Hematopoietic multipotent progenitor cell (in vitro differentiated cells): ENCODE data around the gene ZNF629. TPM values are rescaled to one million over a fixed set of nuclear protein-coding genes. Genes with fewer than 3 reads are reported as not detected.
A peak's percentile ranks its signal among the peaks of the same experiment; 100 is the strongest.

ENCODE experiments used
- DNase-seq, 3 donors: peaks; one replicate each; pipeline ENCODE4 v3.0.0-alpha.2; 2011 to 2015; ENCODE audit warnings: low read depth in 2 of 3, low spot score in 2 of 3
- total RNA-seq: library from RNA; depleted of rRNA; stranded (reverse); fragments of >200 nt; gene quantifications from one replicate; pipeline ENCODE4 v1.2.3, GENCODE V29; 2012

Gene ZNF629
- total RNA-seq, 1 donor = 18.0 TPM

DNA sequence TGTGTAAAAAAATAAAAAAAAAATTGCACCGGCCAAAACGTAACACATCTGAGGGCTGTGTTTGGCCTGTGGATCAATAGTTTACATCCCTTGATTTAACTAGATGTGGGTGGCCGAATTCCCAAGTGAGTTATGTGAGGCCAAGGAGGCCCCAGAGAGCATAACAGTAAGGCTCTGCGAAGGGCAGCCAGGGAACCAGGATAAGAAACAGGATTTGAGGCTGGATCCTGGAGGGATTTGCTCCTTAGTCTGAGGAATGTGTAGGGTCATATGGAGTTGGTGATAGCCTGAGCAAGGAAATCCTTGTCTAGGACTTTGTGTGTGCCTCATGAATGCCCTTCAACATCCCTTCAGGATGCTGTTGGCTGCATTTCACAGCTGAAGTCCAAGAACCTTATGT, 36.8 kb downstream of the ZNF629 start:
- DNase-seq = no peak

DNA sequence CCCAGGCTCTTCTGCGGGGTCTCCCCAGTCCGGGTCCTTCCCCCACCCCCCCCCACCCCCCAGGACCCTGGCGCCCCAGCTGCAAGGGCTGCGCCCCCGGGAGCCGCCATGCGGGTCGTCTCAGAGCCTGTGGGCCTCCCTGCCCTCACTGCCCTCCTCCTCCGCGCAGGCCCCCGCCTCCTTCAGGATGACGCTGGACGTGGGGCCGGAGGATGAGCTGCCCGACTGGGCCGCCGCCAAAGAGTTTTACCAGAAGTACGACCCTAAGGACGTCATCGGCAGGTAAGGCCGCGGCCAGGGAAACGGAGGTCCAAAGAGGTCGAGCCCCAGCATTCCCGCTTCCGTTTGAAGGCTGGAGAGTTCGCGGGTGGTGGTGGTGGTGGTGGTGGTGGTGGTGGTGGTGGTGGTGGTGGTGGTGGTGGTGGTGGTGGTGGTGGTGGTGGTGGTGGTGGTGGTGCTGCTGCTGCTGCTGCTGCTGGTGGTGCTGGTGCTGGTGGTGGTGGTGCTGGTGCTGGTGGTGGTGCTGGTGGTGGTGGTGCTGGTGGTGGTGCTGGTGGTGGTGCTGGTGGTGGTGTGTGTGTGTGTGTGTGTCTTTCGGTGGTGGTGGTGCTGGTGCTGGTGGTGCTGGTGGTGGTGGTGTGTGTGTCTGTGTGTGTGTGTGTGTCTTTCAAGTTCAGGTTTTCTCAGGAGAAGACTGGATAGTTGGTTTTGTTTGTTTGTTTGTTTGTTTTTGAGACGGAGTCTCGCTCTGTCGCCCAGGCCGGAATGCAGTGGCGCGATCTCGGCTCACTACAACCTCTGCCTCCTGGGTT, 38.2 kb downstream of the ZNF629 start:
- DNase-seq = peak in 1 of 3 donors; percentile 10

DNA sequence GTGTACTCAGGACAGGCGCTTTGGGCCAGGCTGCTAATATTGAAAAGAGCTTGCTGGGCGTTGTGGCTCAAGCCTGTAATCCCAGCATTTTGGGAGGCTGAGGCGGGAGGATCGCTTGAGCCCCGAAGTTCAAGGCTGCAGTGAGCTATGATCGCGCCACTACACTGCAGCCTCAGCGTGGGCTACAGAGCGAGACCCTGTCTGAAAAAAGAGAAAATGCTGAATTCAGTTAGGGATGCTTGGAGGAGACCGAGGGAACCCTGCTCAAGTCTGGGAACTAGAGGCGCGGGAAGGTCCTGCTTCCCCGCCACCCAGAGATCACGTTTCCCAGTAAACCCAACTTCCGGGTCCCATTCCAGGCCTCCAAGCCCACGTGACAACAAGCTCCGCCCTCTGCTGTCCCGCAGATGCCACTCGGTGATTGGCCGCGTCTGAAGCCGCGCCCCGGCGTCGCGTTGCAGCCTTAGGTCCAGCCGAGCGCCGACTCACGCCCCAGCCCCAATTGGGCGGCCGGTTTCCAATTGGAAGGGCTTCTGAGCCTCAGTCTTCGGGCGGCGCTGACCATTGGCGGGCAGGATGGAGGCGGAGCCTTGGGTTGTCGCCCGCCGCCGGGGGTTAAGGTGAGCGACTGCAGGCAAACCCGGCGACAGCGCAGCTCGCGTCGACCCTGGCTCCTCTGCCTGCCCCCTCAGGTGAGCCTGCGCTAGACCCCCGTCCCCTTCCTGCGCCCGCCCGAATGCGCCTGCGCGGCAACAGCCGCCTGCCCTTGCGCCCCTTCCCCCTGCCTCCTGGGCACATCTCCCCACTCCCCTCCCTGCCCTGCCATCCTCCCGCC, 39.0 kb downstream of the ZNF629 start, which contains the start of gene PHKG2:
Gene PHKG2 (plus strand): TSS at position 627 of the 835 bp plus-strand sequence. CDS start 396 bp downstream, outside the sequence.
- peak; percentile 86 to 99 (median 99) for DNase-seq

DNA sequence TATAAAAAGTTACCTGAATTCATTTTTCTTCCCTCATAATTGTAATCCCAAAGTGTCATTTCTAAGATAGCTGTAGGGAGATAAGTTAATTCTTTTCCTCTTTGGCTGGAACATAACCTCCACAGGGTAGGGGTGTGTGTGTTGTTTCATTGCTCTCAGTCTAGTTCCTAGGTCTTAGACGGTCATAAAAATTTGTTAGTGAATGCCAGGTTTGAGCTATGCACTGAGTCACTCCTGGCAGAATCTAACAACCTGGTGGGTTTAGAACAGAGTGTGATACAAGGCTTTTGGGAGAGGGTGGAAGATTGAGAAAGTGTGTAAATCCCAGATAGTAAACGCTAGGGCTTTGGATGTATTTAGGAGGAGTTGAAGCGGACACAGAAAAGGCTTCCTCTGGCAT, 39.7 kb downstream of the ZNF629 start:
- DNase-seq = no peak

DNA sequence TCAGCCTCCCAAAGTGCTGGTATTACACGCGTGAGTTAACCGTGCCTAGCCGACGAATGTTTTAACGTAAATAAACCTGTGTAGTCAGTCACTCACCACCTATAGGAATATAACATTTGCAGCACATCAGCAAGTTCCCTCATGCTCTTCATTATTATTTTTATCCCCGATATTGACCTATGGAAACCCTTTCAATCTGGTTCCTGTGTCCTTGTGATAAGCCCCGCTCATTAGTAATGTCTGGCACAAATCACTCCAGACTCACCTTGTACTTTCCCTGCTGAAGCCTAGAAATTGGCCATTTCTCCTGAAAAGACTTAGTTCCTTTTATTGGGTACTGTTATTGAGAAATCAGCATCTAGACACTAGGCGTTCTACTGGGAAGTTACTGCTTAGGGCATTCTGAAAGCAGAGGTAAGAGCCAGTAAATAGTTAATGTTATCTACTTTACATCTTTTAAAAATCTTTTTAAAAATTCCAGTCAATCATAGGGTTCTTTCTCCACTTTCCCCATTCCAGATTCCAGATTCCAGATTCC, 40.3 kb downstream of the ZNF629 start:
- DNase-seq = no peak

DNA sequence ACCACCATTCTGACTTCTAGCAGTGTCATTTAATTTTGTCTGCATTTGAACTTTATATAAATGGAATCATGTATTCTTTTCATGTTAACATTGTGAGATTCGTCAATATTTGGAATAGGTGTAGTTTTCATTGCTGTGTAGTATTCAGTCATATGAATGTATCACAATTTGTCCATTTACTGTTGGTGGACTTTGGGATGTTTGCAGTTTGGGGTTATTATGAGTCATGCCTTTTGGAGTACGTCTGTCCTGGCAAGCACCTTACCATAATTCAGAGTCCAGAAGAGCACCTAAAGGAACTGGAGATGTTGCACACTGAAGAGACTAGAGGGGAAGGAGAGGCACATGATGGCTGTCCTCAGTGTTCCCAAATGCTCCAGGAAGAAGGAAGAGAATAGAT, 41.9 kb downstream of the ZNF629 start:
- no peak for DNase-seq

DNA sequence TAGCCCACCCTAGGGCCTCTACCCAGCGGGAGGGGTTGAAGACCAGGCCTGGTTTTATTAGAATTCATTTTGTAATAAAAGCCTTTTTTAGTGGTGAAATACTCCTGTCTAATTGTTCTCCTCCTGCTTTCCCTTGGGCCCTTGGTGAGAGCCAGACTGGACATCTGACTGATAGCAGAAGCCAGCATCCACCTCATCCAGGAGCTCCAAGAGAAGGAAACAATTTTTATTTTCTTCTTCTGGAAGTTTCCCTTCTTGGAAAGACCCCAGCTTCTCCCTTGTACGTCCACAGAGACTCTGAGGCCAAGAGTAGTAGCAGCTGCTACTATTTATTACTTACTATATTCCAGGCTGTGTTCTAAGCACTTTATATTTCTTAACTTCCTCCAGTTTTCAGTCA, 42.8 kb downstream of the ZNF629 start:
- DNase-seq = no peak

DNA sequence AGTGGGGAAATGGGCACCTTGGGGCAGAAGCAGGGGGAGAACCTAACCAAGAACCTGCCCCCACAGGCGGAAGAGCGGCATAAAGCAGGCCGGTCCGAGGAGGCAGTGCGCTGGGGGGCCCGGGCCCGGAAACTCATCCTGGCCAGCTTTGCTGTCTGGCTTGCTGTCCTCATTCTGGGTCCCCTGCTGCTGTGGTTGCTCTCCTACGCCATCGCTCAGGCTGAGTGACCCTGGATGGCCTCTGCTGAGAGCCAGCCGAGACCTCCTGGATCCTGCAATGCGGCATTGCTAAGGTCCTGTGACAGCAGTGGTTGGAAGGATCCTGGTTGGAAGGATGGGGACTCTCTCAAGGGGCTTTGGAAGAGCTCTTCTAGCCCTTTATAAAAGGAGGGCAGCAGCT, 43.3 kb downstream of the ZNF629 start:
- DNase-seq = no peak

DNA sequence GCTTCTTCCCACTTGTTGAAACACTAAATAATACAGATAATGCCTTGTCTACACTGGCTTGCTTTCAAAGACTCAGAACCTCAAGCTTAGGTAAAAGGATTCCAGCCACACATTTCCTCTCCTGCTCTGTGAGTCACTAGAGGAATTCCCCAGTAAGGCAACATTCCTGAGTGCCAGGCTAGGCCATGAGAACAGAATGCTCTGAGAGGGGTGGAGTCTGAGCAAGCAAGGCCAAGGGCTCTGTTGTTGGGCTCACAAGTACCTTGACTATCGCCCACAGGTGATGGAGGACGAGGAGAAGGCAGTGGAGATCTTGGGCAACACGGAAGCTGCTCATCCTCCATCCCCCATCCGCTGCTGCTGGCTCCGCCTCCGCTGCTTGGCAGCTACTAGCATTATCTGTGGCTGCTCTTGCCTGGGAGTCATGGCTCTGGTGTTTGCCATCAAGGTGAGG, 45.5 kb downstream of the ZNF629 start:
- no peak for DNase-seq

DNA sequence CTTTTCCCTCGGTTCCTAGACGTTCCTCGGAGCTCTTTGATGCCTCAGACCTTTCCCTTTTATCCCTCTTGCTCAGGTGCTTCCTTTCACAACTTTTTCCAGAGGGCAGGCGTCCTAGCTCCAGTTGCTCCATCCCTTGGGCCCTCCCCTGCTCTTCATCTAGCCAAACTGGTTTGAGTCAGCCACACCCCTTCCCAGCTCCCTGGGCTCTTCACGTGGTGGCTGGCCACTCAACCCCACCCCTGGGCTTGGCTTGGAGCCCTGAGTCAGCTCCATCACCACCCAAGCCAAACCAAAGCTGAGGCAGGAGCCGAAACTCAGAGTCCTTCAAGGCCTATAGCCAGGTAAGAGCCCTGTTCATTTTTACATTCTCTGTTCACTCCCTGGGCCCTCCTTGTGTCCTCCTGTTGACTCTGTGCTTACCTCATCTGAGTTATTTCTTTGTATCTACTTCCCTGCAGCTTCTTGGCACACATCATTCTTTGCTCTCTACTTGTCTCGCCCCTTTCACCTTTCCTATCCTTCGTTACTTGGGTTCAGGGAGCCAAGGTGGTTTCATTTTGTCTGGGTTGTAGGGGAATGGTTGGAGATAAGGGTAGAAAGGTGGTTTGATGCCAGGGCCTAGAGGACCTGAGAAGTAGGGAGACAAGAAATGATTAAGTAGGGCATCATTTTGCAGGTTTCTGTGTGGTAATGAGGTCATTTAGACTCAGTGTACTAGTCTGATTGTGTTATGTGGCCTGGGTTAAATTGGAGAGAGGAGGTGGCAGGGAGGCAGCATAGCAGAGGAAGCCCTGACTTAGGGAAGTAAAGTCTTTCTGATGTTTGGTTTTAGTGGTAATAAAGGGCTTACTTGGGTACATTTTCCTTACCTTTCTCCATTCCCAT, 46.4 kb downstream of the ZNF629 start:
- DNase-seq = no peak

DNA sequence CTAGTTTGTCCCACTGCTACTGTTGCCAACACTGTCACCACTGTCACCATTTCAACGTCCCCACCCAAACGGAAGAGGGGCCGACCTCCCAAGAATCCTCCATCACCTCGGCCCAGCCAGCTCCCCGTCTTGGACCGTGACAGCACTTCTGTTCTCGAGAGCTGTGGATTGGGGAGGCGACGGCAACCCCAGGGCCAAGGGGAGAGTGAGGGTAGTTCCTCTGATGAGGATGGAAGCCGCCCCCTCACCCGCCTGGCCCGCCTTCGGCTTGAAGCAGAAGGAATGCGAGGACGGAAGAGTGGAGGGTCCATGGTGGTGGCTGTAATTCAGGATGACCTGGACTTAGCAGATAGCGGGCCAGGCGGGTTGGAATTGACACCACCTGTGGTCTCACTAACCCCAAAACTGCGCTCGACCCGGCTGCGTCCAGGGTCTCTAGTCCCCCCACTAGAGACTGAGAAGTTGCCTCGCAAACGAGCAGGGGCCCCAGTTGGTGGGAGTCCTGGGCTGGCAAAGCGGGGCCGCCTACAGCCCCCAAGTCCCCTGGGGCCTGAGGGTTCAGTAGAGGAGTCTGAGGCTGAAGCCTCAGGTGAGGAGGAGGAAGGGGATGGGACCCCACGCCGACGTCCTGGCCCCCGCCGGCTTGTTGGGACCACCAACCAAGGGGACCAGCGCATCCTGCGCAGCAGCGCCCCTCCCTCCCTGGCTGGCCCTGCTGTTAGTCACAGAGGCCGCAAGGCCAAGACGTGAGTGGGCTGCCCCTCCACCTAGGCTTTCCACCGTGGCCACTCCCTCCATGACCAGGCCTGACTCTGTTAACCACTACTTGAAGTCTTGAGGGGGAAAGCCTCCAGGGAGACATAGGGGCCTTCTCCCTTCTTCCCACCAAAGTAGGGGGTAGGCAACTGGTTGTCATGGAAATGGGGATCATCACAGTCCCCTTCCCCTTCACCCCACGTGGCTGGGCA, 47.7 kb downstream of the ZNF629 start:
- DNase-seq = no peak

DNA sequence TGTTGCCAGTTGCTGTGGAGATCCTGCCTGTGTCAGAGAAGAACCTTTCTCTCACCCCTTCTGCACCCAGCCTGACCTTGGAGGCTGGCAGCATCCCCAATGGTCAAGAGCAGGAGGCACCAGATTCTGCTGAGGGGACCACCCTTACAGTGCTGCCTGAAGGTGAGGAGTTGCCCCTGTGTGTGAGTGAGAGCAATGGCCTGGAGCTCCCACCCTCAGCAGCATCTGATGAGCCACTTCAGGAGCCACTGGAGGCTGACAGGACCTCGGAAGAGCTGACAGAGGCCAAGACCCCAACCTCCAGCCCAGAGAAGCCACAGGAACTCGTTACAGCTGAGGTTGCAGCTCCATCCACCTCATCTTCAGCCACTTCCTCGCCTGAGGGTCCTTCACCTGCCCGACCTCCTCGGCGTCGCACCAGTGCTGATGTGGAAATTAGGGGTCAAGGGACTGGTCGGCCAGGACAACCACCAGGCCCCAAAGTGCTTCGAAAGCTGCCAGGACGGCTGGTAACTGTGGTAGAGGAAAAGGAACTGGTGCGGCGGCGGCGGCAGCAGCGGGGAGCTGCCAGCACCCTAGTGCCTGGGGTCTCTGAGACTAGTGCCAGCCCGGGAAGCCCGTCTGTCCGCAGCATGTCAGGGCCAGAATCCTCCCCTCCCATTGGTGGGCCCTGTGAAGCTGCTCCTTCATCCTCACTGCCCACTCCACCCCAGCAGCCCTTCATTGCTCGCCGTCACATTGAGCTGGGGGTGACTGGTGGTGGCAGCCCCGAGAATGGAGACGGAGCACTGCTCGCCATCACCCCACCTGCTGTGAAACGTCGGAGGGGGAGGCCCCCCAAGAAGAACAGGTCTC, 49.0 kb downstream of the ZNF629 start:
- no peak for DNase-seq

DNA sequence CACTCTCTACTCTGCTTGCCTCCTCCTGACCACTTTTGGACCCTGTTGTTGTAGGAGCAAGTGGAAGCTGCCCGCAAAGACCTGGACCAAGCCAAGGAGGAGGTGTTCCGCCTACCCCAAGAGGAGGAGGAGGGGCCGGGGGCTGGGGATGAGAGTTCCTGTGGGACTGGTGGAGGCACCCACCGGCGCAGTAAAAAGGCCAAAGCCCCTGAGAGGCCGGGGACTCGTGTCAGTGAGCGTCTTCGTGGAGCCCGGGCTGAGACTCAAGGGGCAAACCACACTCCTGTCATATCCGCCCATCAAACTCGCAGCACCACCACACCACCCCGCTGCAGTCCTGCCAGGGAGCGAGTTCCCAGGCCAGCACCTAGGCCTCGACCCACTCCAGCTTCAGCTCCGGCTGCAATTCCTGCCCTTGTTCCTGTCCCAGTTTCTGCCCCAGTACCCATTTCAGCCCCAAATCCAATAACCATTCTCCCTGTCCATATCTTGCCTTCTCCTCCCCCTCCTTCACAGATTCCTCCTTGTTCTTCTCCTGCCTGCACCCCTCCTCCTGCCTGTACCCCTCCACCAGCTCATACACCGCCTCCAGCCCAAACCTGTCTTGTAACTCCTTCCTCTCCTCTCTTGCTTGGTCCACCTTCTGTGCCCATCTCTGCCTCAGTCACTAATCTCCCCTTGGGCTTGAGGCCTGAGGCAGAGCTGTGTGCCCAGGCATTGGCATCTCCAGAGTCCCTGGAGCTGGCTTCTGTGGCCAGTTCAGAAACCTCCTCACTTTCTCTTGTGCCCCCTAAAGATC, 49.8 kb downstream of the ZNF629 start:
- DNase-seq = no peak

DNA sequence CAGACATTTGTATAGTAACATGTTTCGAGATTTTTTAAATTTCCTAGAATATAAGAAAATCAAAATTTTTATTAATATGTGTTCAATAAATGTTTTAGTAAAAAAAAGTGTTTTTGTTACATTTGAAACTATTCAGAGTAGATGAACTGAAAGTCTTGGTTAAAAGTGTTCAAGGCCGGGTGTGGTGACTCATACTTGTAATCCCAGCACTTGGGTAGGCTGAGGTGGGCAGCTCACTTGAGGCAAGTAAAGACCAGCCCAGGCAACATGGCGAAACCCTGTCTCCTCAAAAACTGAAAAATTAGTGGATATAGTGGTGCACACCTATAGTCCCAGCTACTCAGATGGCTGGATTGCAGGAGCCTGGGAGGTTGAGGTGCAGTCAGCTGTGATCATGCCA, 55.6 kb downstream of the ZNF629 start:
- no peak for DNase-seq

DNA sequence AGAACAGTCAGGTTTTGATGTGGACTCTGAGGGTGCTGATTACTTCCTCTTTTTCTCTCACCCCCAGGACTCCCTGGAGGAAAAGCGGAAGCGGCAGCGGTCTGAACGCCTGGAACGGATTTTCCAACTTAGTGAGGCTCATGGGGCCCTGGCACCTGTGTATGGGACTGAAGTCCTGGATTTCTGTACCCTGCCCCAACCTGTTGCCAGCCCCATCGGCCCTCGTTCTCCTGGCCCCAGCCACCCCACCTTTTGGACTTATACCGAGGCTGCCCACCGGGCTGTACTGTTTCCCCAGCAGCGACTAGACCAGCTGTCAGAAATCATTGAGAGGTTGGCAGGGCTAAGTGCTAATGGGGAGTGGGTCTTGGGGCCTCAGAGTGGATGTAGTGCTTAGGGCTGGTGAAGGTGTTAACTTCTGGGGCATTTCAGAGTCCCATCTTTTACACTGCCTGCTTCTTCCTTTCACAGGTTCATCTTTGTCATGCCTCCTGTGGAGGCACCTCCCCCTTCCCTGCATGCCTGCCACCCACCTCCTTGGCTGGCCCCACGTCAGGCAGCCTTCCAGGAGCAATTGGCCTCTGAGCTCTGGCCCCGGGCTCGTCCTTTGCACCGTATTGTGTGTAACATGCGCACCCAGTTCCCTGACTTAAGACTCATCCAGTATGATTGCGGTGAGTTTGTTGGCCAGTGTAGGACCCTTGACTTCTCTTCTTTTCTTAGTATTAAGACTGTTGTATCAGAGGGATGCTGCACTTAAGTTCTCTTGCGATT, 57.9 kb downstream of the ZNF629 start:
- DNase-seq = peak in 1 of 3 donors; percentile 10
